ENCODE data around the gene CDYL. TPM values are rescaled to one million over a fixed set of nuclear protein-coding genes. Genes with fewer than 3 reads are reported as not detected.

CDYL gene
- total RNA-seq, 1 experiment from 2014 or later = 41.6 TPM

GRCh38 chr6:4846387-4846786, 70.2 kb downstream of the CDYL start:
- no TSS peak for BruUV-seq (replicated peaks)
- peaks cover 12% of the 10 kb centered on the region for H3K9me3 Mint-ChIP-seq (ENCODE audit: unreplicated experiment)
- Histone ChIP-seq H3K9me3 (0 out of 2 replicates have a peak, but pooled peaks cover 15% of the 10 kb centered on the region), H3K36me3 (ENCODE audit: control insufficient read depth, insufficient read depth, low read length) (no peaks in the 10 kb centered on the region), H3K27me3 (replicated peaks; ENCODE audit: control insufficient read depth, insufficient read depth, low read length) (no peaks in the 10 kb centered on the region), H3K4me3 (ENCODE audit: low read depth, low read length) (no peak overlapping the region), H3K4me1 (peaks cover 22% of the 10 kb centered on the region)
- no peaks in the 10 kb centered on the region for H3K36me3 Mint-ChIP-seq (ENCODE audit: insufficient read depth, unreplicated experiment)
- ChIA-PET CTCF (no interaction called here), POLR2A (no interaction called here)
- H3K4me3 Mint-ChIP-seq (ENCODE audit: unreplicated experiment) = no peak overlapping the region
- H3K4me1 Mint-ChIP-seq (ENCODE audit: low read depth, unreplicated experiment) = peaks cover 30% of the 10 kb centered on the region
- no peaks in the 10 kb centered on the region for H3K27me3 Mint-ChIP-seq (ENCODE audit: insufficient read depth, unreplicated experiment)
- TF ChIP-seq, protein P1, sequence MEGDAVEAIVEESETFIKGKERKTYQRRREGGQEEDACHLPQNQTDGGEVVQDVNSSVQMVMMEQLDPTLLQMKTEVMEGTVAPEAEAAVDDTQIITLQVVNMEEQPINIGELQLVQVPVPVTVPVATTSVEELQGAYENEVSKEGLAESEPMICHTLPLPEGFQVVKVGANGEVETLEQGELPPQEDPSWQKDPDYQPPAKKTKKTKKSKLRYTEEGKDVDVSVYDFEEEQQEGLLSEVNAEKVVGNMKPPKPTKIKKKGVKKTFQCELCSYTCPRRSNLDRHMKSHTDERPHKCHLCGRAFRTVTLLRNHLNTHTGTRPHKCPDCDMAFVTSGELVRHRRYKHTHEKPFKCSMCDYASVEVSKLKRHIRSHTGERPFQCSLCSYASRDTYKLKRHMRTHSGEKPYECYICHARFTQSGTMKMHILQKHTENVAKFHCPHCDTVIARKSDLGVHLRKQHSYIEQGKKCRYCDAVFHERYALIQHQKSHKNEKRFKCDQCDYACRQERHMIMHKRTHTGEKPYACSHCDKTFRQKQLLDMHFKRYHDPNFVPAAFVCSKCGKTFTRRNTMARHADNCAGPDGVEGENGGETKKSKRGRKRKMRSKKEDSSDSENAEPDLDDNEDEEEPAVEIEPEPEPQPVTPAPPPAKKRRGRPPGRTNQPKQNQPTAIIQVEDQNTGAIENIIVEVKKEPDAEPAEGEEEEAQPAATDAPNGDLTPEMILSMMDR (IDR thresholded peaks at IDR 0.05; ENCODE audit: insufficient read depth in 1 of 2, low read depth in 1 of 2, low read length in 1 of 2, severe bottlenecking in 1 of 2, unreplicated experiment in 1 of 2) = no peak
- no peak for DNase-seq
- intact Hi-C loops (cut with micrococcal nuclease; ENCODE audit: unreplicated experiment) = no loop called here
- no peak overlapping the region for H3K27ac Mint-ChIP-seq (ENCODE audit: unreplicated experiment)

DNA sequence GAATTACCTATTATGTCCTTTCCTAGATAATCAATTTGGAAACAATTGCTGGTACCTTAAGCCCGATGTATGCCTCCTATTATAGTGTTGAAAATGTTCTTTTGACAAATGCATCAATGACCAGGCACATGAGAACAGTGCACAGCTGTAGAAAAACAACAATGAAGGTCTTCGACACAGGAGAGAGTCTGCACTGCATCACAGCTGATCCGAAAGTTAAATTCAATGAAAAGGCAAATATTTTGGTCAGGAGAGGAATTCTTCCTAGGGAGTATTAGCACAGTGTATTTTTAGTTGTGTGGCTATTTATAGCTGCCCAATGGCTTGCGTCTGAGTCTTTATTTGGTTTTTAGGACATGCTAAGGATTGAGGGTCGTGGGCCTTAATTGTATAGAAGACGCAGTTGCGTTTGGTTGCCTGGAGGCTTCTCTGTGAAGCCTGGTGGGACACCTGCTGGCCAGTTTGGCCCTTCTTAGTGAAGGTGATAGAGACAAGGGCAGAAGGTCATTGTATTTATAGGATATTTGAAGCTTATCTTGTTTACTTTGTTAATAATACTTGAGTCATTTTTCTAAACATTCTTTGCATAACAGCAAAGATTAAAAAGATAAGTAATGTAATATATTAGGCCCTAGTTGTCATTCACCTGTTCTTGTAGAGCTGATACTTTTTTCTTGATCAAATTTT, 72.3 kb downstream of the CDYL start:
- no peak overlapping the region for H3K27ac Mint-ChIP-seq (ENCODE audit: unreplicated experiment)
- no TSS peak for BruUV-seq (replicated peaks)
- peaks cover 33% of the 10 kb centered on the region for H3K4me1 Mint-ChIP-seq (ENCODE audit: low read depth, unreplicated experiment)
- Histone ChIP-seq H3K4me1 (peaks cover 28% of the 10 kb centered on the region), H3K27me3 (replicated peaks; ENCODE audit: control insufficient read depth, insufficient read depth, low read length) (no peaks in the 10 kb centered on the region), H3K36me3 (ENCODE audit: control insufficient read depth, insufficient read depth, low read length) (no peaks in the 10 kb centered on the region), H3K4me3 (ENCODE audit: low read depth, low read length) (no peak overlapping the region), H3K9me3 (0 out of 2 replicates have a peak, but pooled peaks cover 5% of the 10 kb centered on the region)
- ChIA-PET POLR2A (interaction anchor here (0.5 kb wide), 1 partner anchor 72 kb away, joined by 5 read pairs; no protein-coding TSS in a partner anchor), CTCF (interaction anchor here (0.6 to 1.9 kb wide), 4 partner anchors 10 to 132 kb away, joined by 3 to 7 read pairs (median 5); partner anchors contain the start of gene CDYL)
- peak; percentile 70 to 71 for DNase-seq
- H3K27me3 Mint-ChIP-seq (ENCODE audit: insufficient read depth, unreplicated experiment) = no peaks in the 10 kb centered on the region
- intact Hi-C loops (cut with micrococcal nuclease; ENCODE audit: unreplicated experiment) = loop anchor here (1.0 to 2.0 kb wide), 2 partner anchors 72 to 535 kb away; partner anchors contain the start of gene CDYL
- H3K36me3 Mint-ChIP-seq (ENCODE audit: insufficient read depth, unreplicated experiment) = peaks cover under 1% of the 10 kb centered on the region
- TF ChIP-seq, protein P1 (IDR thresholded peaks at IDR 0.05; ENCODE audit: insufficient read depth in 1 of 2, low read depth in 1 of 2, low read length in 1 of 2, severe bottlenecking in 1 of 2, unreplicated experiment in 1 of 2) = peak; percentile 74 to 78
- H3K4me3 Mint-ChIP-seq (ENCODE audit: unreplicated experiment) = no peak overlapping the region
- peaks cover 8% of the 10 kb centered on the region for H3K9me3 Mint-ChIP-seq (ENCODE audit: unreplicated experiment)

- no peaks in the 10 kb centered on the region for H3K9me3 Mint-ChIP-seq (ENCODE audit: unreplicated experiment)
- H3K4me3 Mint-ChIP-seq (ENCODE audit: unreplicated experiment) = no peak overlapping the region
- no peak overlapping the region for H3K27ac Mint-ChIP-seq (ENCODE audit: unreplicated experiment)
- Histone ChIP-seq H3K4me1 (peaks cover 35% of the 10 kb centered on the region), H3K4me3 (ENCODE audit: low read depth, low read length) (no peak overlapping the region), H3K36me3 (ENCODE audit: control insufficient read depth, insufficient read depth, low read length) (no peaks in the 10 kb centered on the region), H3K9me3 (no peaks in the 10 kb centered on the region), H3K27me3 (replicated peaks; ENCODE audit: control insufficient read depth, insufficient read depth, low read length) (no peaks in the 10 kb centered on the region)
- H3K27me3 Mint-ChIP-seq (ENCODE audit: insufficient read depth, unreplicated experiment) = no peaks in the 10 kb centered on the region
- TF ChIP-seq, protein P1 (IDR thresholded peaks at IDR 0.05; ENCODE audit: insufficient read depth in 1 of 2, low read depth in 1 of 2, low read length in 1 of 2, severe bottlenecking in 1 of 2, unreplicated experiment in 1 of 2) = no peak
- ChIA-PET CTCF (interaction anchor here (0.6 to 1.9 kb wide), 3 partner anchors 10 to 73 kb away, joined by 3 to 7 read pairs (median 6); partner anchors contain the start of gene CDYL), POLR2A (no interaction called here)
- H3K36me3 Mint-ChIP-seq (ENCODE audit: insufficient read depth, unreplicated experiment) = peaks cover 10% of the 10 kb centered on the region
- intact Hi-C loops (cut with micrococcal nuclease; ENCODE audit: unreplicated experiment) = loop anchor here (2.0 to 5.0 kb wide), 2 partner anchors 73 to 88 kb away; partner anchors contain the start of gene CDYL
- no peak for DNase-seq
- BruUV-seq (replicated peaks) = no TSS peak
- peaks cover 42% of the 10 kb centered on the region for H3K4me1 Mint-ChIP-seq (ENCODE audit: low read depth, unreplicated experiment)
Measured at GRCh38 chr6:4849226-4850022, 73.2 kb downstream of the CDYL start.
